Skin epidermis (tissue), 12 donors: Measurements from ENCODE around the gene POTED.
"Not testable (repeated sequence)": the region's sequence is repeated elsewhere in the genome, so short reads cannot be mapped to it uniquely, and the experiment has no call there.

Experiments
- H3K27ac ChIP-seq, 21 experiments: fragments of 200-600 bp; sonication (generic) in 11 of 21; one replicate each; pipeline ENCODE4 v1.5.0; 2020; ENCODE audit warnings: mild to moderate bottlenecking in 3 of 21, inconsistent platforms in 2 of 21, moderate library complexity in 2 of 21
- H3K4me3 ChIP-seq, 7 experiments: fragments of 200-600 bp; sonication (generic) in 2 of 7; one replicate each; pipeline ENCODE4 v1.5.0; 2020; ENCODE audit warnings: inconsistent platforms in 2 of 7, mild to moderate bottlenecking in 2 of 7, moderate library complexity in 1 of 7

The POTED gene

DNA sequence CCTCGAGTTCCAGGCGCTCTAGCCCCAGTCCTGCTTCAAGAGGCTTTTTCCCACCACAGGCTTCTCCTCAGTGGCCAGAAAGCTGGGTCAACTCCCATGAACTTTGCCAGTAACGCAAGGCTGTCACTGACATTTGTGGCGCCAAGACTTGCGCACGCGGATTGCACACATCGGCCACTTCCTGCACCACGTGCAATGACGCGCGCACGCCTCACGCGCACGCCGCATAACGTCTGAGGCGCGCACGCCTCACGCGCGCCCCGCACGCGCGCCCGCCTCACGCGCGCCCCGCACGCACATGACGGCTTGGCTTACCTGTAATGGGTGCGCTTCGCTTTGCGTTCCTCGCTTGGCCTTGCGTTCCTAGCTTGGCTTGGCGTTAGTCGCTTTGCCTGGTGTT is at the start of gene POTED:
Gene POTED, plus strand, starts transcription at position 301 of the 400 bp plus-strand sequence. CDS start 452 bp downstream, outside the sequence.
- H3K4me3 ChIP-seq, H3K27ac ChIP-seq: not testable (repeated sequence)

DNA sequence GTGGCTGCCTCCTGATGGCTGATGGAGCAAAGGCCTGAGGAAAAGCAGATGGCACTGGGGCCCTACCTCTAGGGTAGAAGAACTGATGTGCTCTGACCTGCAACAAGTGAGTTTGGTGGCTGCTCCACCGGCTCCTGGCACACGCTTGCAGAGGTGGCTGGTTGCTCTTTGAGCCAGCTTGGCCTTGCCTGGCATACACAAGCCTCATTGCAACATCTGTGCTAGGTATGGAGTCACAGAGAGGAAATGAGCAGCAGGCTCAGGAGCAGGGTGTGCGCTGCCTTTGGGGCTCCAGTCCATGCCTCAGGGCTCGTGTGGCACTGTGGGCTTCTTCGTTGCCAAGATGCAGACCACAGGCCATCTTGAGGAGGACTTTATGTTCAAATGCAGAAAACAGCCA is 40.5 kb downstream of the POTED start:
- not testable (repeated sequence) for H3K27ac ChIP-seq, H3K4me3 ChIP-seq

DNA sequence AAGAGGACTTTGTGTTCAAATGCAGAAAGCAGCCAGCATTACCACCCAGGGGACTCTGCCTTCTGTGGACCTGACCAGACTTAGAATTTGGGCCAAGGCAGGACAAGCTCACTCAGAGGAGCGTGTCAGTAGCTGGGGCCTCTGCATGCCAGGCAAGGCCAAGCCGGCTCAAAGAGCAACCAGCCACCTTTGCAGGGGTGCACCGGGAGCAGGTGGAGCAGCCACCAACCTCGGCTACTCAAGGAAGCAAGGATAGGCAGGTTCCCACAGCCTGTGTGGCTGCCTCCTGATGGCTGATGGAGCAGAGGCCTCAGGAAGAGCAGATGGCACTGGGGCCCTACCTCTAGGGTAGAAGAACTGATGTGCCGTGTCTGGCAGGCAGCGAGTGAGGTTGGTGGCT is 42.2 kb downstream of the POTED start:
- H3K4me3 ChIP-seq, H3K27ac ChIP-seq: not testable (repeated sequence)
